Activated B cell treated with CpG ODN at 0.5 μM for 24 hours (primary cell): ENCODE measurements around the gene IL2RA. TPM values are rescaled to one million over a fixed set of nuclear protein-coding genes. Genes with fewer than 3 reads are reported as not detected.
A peak's percentile ranks its signal among the peaks of the same experiment; 100 is the strongest.

Experiments used
- ATAC-seq: fragments of 200-7000 bp; cut with Tn5 transposase; one replicate; pipeline ENCODE4 v1.10.0; 2021; ENCODE audit warnings: low read depth, mild to moderate bottlenecking, moderate library complexity
- CTCF ChIA-PET: fragments of 350-600 bp; sonication (Branson Sonifier 250); formaldehyde crosslinking; loops from one replicate; lab custom pipeline; 2021; ENCODE audit warnings: antibody characterized with exemption; lab: Charles Lee
- POLR2A ChIA-PET: fragments of 350-600 bp; sonication (Branson Sonifier 250); formaldehyde crosslinking; loops from one replicate; lab custom pipeline; 2021; ENCODE audit warnings: antibody characterized with exemption; lab: Charles Lee
- DNase-seq: peaks from one replicate; pipeline ENCODE4 v3.0.0; 2022
- H3K27ac Mint-ChIP-seq: one replicate; pipeline ENCODE4 v1.8.0; 2020; ENCODE audit warnings: mixed read lengths
- H3K27me3 Mint-ChIP-seq: one replicate; pipeline ENCODE4 v1.8.0; 2021; ENCODE audit warnings: mixed read lengths
- H3K36me3 Mint-ChIP-seq: one replicate; pipeline ENCODE4 v1.8.0; 2021; ENCODE audit warnings: low read depth, mixed read lengths
- H3K4me1 Mint-ChIP-seq: one replicate; pipeline ENCODE4 v1.8.0; 2021; ENCODE audit warnings: mixed read lengths
- H3K4me3 Mint-ChIP-seq: one replicate; pipeline ENCODE4 v1.8.0; 2020; ENCODE audit warnings: mild to moderate bottlenecking, mixed read lengths
- H3K9me3 Mint-ChIP-seq: one replicate; pipeline ENCODE4 v1.8.0; 2020; ENCODE audit warnings: mixed read lengths
- intact Hi-C: fragments of 100-400 bp; cut with micrococcal nuclease; formaldehyde crosslinking; loops from one replicate; pipeline ENCODE4 v1.15.1; 2024
- total RNA-seq: library from RNA; stranded (reverse); gene quantifications from 2 replicates; pipeline ENCODE4 v1.2.3, GENCODE V29; 2022
- TF ChIP-seq, protein P1 (sequence below): fragments of 200-600 bp; IDR thresholded peaks from one replicate; pipeline ENCODE4 v1.8.0; 2022; ENCODE audit warnings: antibody characterized with exemption, mild to moderate bottlenecking

IL2RA gene
- 151 and 160 TPM in 2 replicates for total RNA-seq

- H3K27me3 Mint-ChIP-seq = no peaks in the 10 kb centered on the region
- CTCF ChIA-PET = interaction anchor here (0.6 to 3.7 kb wide), 6 partner anchors 9 to 340 kb away, joined by 3 to 14 read pairs (median 3); no protein-coding TSS in a partner anchor
- intact Hi-C loops = loop anchor here (1.0 kb wide), 3 partner anchors 10 to 26 kb away; no protein-coding TSS in a partner anchor
Observed at GRCh38 chr10:6062101-6062771, at the start of gene IL2RA. IL2RA (minus strand) TSS chr10:6062367; CDS start chr10:6062151, 216 bp downstream.

GRCh38 chr10:6110136-6110535 is 48.0 kb upstream of the IL2RA start:
- DNase-seq = no peak
- ChIA-PET CTCF (interaction anchor here (1.1 to 6.4 kb wide), 4 partner anchors 35 to 296 kb away, joined by 3 to 39 read pairs (median 17); partner anchors contain the start of gene PFKFB3), POLR2A (interaction anchor here (0.6 to 1.6 kb wide), 3 partner anchors 41 to 291 kb away, joined by 3 to 8 read pairs (median 5); no protein-coding TSS in a partner anchor)
- Mint-ChIP-seq H3K36me3 (peaks cover 93% of the 10 kb centered on the region), H3K4me3 (no peak overlapping the region), H3K4me1 (peaks cover 12% of the 10 kb centered on the region), H3K9me3 (no peaks in the 10 kb centered on the region), H3K27ac (no peak overlapping the region), H3K27me3 (no peaks in the 10 kb centered on the region)
- no peak for ATAC-seq
- intact Hi-C loops = no loop called here
- TF ChIP-seq, protein P1, sequence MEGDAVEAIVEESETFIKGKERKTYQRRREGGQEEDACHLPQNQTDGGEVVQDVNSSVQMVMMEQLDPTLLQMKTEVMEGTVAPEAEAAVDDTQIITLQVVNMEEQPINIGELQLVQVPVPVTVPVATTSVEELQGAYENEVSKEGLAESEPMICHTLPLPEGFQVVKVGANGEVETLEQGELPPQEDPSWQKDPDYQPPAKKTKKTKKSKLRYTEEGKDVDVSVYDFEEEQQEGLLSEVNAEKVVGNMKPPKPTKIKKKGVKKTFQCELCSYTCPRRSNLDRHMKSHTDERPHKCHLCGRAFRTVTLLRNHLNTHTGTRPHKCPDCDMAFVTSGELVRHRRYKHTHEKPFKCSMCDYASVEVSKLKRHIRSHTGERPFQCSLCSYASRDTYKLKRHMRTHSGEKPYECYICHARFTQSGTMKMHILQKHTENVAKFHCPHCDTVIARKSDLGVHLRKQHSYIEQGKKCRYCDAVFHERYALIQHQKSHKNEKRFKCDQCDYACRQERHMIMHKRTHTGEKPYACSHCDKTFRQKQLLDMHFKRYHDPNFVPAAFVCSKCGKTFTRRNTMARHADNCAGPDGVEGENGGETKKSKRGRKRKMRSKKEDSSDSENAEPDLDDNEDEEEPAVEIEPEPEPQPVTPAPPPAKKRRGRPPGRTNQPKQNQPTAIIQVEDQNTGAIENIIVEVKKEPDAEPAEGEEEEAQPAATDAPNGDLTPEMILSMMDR = no peak

More at GRCh38 chr10:6062101-6062771, at the start of gene IL2RA:
- ATAC-seq = peak; percentile 70
- Mint-ChIP-seq H3K27ac (peak within 1 kb of the TSS; percentile 93), H3K9me3 (no peaks in the 10 kb centered on the region), H3K4me1 (peaks cover 75% of the 10 kb centered on the region), H3K4me3 (peak within 1 kb of the TSS; percentile 97), H3K36me3 (peaks cover 39% of the 10 kb centered on the region)
- TF ChIP-seq, protein P1 = no peak
- peak; percentile 52 for DNase-seq
- POLR2A ChIA-PET = interaction anchor here (0.6 to 4.7 kb wide), 10 partner anchors 8 to 320 kb away, joined by 3 to 161 read pairs (median 8); partner anchors contain the start of genes ANKRD16 and FBH1

- no peaks in the 10 kb centered on the region for H3K9me3 Mint-ChIP-seq
- DNase-seq = no peak
- peaks cover 93% of the 10 kb centered on the region for H3K36me3 Mint-ChIP-seq
- peaks cover 12% of the 10 kb centered on the region for H3K4me1 Mint-ChIP-seq
- TF ChIP-seq, protein P1 = no peak
- H3K4me3 Mint-ChIP-seq = no peak overlapping the region
- no peak overlapping the region for H3K27ac Mint-ChIP-seq
- intact Hi-C loops = loop anchor here (1.0 kb wide), 6 partner anchors 42 to 569 kb away; partner anchors contain the start of gene PFKFB3
- POLR2A ChIA-PET = interaction anchor here (1.6 kb wide), 1 partner anchor 292 kb away, joined by 8 read pairs; no protein-coding TSS in a partner anchor
- no peaks in the 10 kb centered on the region for H3K27me3 Mint-ChIP-seq
- CTCF ChIA-PET = interaction anchor here (0.7 to 6.4 kb wide), 5 partner anchors 35 to 297 kb away, joined by 3 to 39 read pairs (median 10); partner anchors contain the start of gene PFKFB3
- ATAC-seq = no peak
Observed at GRCh38 chr10:6109444-6109775, 47.2 kb upstream of the IL2RA start.

DNA sequence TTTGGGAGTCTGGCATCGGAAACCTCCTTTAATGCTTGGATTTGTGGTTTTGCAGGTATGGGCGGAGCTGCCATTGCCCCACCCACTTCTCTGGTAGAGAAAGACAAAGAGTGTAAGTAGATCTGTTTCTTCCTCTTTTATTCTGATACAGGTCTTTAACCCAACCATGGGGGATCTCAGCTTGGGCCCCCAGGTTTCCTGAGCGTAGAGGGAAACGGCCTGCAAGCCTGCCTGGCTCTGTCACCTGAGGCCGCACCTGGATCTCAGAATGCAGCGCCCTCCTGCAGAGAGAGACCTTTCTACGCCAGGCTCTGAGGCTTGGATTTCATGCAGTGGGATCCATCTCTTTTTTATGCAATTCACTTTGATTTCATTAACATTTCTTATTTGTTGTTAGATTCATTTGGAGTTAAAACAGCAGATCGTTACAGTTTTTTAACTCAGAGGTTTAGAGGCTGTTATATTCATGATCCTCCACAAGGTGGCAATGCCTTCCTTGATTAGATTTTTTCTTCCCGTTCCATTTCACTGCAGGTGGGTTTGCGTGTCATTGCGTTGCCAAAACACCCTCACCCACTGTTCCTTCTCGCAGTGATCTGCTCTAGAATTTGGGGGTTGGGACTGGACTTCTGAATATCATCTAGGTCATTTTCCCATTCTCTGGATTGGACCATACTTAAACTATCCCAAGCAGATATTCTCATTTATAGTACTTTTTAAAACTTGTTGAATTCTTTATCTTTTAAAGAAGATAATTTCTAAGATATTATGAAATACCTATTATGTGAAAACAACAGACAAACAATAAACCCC is 46.7 kb upstream of the IL2RA start:
- POLR2A ChIA-PET = no interaction called here
- TF ChIP-seq, protein P1 = peak; percentile 88
- intact Hi-C loops = loop anchor here (1.0 kb wide), 6 partner anchors 42 to 569 kb away; partner anchors contain the start of gene PFKFB3
- no peaks in the 10 kb centered on the region for H3K27me3 Mint-ChIP-seq
- peaks cover 12% of the 10 kb centered on the region for H3K4me1 Mint-ChIP-seq
- peak overlapping the region; percentile 65 for H3K27ac Mint-ChIP-seq
- H3K9me3 Mint-ChIP-seq = no peaks in the 10 kb centered on the region
- H3K36me3 Mint-ChIP-seq = peaks cover 93% of the 10 kb centered on the region
- H3K4me3 Mint-ChIP-seq = no peak overlapping the region
- DNase-seq = no peak
- peak; percentile 84 for ATAC-seq
- CTCF ChIA-PET = interaction anchor here (0.7 to 6.4 kb wide), 7 partner anchors 36 to 297 kb away, joined by 3 to 43 read pairs (median 10); partner anchors contain the start of gene PFKFB3
